Brain pericyte (primary cell): ENCODE results near the gene HAUS6.
"Not testable (repeated sequence)": the region's sequence is repeated elsewhere in the genome, so short reads cannot be mapped to it uniquely, and the experiment has no call there.

Experiments used
- DNase-seq: peaks from one replicate; pipeline ENCODE4 v3.0.0-alpha.2; 2012; ENCODE audit warnings: low read depth, low spot score

HAUS6 gene

DNA sequence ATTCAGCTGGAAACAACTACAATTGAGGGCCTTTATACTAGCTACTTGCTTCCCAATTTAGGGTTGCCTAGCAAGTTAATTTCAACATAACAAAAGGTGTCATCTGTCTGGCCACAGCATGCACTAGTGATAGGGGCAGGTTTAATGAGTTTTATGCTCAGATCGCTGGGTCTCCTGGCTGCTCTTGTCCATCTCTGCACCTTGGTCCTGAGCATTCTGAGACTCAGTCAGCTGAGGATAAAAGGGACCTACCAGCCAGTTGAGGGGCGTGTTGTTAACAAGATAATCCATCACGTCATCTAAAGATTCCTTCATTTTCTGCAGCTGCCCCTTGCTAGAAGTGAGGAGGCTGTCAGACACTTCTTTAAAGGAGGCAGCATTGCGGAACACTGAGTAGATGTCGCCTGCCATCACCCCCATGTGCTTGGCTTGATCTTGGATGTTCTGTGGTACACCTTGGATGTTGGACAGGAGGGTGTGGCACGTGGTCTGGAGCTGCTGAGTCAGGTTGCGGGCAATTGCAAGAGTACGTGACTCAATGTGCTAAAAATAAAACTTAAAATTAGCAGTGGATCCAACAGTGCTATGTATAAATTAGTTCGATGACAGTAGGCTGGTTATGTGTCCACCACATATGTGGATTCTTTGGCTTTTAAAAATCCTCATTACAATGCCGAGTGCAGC is 13.5 kb upstream of the HAUS6 start:
- no peak for DNase-seq

GRCh38 chr9:19114680-19115270 is 12.1 kb upstream of the HAUS6 start:
- DNase-seq: no peak

- DNase-seq: no peak
Measured at GRCh38 chr9:19113964-19114679, 11.4 kb upstream of the HAUS6 start.

DNA sequence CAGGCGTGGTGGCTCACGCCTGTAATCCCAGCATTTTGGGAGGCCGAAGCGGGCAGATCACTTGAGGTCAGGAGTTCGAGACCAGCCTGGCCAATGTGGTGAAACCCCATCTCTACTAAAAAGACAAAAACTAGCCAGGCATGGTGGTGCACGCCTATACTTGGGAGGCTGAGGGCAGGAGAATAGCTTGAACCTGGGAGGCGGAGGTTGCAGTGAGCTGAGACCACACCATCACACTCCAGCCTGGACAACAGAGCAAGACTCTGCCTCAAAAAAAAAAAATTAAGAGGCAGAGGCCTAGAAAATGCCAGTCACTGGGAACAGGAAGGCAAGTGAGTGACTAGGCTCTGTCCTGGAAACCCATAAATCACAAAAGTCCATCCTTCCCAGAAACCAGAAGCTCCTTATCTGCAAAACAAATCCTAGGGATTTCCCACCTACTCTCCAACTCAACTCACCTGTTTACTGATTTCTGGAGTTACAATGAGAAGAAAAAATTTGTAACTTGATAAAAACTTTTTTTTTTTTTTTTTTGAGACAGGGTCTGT is 10.4 kb upstream of the HAUS6 start:
- not testable (repeated sequence) for DNase-seq

DNA sequence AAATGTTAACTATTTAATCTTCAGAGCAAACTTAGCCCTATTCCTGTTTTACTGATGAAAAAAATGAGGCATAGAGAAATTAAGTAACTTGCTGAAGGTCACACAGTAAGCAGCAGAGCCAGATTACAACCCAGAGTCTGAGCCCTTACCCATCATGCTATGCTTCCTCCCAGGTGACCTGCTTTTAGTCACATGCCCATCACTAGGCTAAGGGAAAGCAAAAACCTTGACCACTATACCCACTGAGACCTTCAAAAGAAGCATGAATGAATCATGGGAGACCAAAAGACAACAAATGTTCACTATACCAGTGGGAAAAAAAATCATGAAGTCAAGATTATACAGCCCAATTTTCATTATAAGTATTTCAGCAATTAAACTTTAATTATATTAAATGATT is 5.3 kb upstream of the HAUS6 start:
- DNase-seq: no peak

DNA sequence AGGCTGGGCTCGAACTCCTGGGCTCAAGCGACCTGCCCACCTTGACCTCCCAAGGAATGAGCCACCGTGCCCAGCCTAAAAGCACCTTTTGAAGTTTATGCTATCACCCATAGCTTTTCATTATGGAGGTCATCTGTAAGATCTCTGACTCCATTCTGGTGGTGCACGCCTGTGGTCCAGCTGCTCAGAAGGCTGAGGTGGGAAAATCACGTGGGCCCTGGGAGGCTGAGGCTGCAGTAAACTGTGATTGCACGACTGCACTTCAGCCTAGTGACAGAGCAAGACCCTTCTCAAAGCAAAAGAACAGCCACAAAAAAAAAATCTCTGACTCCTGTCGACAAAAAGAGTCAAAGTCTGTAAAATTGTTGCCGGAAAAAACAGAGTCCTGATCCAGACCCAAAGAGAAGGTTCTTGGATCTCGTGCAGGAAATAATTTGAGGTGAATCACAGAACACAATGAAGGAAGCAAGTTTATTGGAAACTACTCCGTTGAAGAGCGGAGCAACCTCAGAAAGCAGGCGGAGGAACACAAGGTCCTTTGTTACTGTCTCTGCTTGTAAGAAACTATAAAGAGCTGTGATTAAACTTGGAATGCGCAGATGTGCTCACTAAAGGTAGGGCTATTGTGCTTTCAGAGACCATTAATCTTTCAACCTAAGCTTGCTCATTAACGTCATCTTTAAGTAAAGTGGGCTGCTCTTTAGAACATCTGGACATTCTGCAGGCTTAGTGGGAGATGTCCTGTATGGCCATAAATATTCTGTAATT is 2.0 kb upstream of the HAUS6 start:
- no peak for DNase-seq

DNA sequence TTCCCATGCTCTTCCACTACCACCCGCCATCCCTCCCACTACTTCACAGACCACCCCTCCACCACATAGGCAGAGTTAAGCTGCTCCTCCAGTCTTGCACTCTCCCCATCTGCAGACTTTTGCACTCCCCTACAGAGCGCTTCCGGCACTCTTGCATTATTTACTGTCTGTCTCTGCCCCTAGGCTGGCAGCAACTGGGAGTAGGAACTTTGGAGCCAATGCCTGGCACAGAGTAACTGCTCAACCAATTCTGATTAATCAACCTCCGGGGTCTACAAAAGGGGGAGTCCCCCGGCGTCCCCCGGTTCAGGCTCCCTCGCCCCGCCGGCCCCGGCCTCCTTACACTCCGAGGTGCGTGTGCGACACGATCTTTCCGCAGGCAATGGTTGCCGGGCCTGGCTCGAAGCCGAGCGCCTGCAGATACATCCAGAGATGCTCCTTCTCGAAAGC is 498 bp downstream of the HAUS6 start:
- DNase-seq: no peak

- DNase-seq: no peak
Measured at GRCh38 chr9:19101203-19101602, 1.5 kb downstream of the HAUS6 start.

DNA sequence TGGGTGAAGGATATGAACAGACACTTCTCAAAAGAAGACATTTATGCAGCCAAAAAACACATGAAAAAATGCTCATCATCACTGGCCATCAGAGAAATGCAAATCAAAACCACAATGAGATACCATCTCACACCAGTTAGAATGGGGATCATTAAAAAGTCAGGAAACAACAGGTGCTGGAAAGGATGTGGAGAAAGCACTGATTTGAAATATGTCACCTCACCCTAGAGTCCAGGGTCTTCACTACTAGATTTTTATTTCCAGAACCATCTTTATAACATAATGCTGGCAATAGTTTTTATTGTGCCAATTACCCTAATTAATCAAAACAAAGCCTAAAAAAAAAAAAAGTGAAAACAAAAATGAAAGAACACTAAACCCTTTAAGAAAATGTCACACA is 5.3 kb downstream of the HAUS6 start:
- DNase-seq: not testable (repeated sequence)

DNA sequence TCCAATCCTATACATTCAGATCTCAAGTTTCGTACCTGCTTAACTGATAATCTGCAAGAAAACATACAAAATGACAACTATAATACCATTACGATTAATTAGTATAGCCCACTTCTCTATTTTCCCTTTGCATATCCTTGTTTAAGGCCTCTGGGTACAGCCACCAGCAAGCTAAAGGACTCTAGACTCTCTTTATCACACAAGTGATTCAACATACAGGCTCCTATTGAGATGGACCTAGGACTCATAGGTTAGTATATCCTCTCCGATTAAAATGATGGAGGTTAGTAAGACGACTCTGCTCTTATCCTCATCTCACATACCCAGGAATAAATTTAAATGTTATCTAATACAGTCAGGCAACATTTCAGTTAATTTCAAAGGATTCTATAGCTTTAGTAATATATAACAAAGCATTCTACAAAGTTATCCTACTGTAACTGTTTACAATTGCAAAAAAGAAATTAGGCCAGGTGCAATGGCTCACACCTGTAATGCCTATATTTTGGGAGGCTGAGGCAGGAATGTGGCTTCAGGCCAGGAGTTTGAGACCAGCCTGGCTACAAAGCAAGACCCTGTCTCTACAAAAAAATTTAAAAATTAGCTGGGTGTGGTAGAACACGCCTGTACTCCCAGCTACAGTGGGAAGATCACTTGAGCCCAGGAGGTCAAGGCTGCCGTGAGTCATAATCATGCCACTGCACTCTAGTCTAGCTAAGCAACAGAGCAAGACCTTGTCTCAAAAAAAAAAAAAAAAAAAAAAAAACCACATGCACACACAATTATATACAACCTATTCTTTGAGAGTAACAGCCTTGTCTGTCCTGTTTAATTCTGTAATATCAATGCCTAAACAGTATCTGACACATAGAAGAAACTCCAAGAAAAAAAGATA is 15.4 kb downstream of the HAUS6 start:
- DNase-seq: no peak

DNA sequence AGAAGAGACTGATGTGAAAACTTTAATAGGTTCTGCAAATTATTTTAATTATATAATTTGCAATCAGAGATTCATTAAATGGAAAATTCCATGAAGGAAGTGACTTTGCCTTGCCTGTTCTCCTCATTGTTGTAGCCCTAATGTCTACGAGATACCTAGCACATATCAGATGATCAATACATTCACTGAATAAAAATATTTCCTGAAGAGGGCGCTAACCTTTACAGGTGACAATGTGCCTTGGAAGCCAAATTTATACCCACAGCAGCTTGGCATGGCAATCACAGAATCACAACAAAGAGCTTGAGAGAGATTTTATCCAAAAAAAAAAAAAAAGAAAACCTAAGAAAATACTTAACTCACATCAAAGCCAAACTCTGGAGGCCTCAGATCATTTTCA is 17.4 kb downstream of the HAUS6 start:
- DNase-seq: no peak

- no peak for DNase-seq
Measured at GRCh38 chr9:19074836-19075235, 27.9 kb downstream of the HAUS6 start.

GRCh38 chr9:19074229-19074628 is 28.5 kb downstream of the HAUS6 start:
- no peak for DNase-seq

DNA sequence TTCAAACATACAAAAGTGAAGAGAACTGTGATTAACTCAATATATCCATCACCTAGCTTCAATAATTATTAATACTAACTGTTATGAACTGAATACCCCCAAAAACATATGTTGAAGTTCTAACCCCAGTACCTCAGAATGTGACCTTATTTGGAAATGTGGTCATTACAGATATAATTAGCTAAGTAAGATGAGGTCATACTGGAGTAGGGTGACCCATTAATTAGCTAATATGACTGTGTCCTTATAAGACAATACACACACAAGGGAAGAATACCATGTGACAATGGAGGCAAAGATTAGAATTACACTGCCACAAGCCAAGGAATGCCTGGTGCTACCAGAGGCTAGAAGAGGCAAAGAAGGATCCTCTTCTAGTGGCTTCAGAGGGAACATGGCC is 45.7 kb downstream of the HAUS6 start:
- DNase-seq: no peak

GRCh38 chr9:19050637-19051591 is 51.8 kb downstream of the HAUS6 start:
- DNase-seq: no peak

DNA sequence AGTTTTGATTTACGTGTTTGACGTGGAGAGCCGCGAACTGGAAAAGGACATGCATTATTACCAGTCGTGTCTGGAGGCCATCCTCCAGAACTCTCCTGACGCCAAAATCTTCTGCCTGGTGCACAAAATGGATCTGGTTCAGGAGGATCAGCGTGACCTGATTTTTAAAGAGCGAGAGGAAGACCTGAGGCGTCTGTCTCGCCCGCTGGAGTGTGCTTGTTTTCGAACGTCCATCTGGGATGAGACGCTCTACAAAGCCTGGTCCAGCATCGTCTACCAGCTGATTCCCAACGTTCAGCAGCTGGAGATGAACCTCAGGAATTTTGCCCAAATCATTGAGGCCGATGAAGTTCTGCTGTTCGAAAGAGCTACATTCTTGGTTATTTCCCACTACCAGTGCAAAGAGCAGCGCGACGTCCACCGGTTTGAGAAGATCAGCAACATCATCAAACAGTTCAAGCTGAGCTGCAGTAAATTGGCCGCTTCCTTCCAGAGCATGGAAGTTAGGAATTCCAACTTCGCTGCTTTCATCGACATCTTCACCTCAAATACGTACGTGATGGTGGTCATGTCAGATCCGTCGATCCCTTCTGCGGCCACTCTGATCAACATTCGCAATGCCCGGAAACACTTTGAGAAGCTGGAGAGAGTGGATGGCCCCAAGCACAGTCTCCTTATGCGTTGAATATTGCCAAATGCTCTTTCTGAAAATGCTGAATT is 52.6 kb downstream of the HAUS6 start:
- DNase-seq: no peak

- peak; percentile 91 for DNase-seq
Measured at GRCh38 chr9:19048966-19049916, 53.5 kb downstream of the HAUS6 start, which contains the start of gene RRAGA. RRAGA (plus strand) TSS chr9:19049427; CDS start chr9:19049660, 233 bp downstream.

DNA sequence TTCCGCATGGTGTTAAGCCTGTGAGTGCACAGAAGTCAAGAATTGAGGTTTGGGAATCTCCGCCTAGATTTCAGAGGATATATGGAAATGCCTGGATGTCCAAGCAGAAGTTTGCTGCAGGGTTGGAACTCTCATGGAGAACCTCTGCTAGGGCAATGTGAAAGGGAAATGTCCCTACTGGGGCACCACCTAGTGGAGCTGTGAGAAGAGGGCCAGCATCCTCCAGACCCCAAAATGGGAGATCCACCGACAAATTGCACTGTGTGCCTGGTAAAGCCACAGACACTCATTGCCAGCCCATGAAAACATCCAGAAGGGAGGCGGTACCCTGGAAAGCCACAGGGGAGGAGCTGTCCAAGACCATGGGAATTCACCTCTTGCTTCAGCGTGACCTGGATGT is 66.1 kb downstream of the HAUS6 start:
- no peak for DNase-seq
